Upper lobe of left lung (tissue), 4 donors: ENCODE results near the gene DHFR2.
A peak's percentile ranks its signal among the peaks of the same experiment; 100 is the strongest.

ENCODE experiments used
- CTCF ChIP-seq, 6 experiments: fragments of 450-650 bp in 4 of 6; fragments of 200-600 bp in 2 of 6; sonication (generic) in 2 of 6; IDR thresholded peaks; one replicate each; pipeline ENCODE4 v1.5.1; 2016 to 2019; ENCODE audit warnings: antibody characterized with exemption in 6 of 6
- POLR2A ChIP-seq, 4 donors: fragments of 450-650 bp; IDR thresholded peaks; one replicate each; pipeline ENCODE4 v1.5.1; 2016 to 2017; ENCODE audit warnings: antibody characterized with exemption in 4 of 4, mild to moderate bottlenecking in 2 of 4
- POLR2AphosphoS5 ChIP-seq, 2 donors: sonication (generic); formaldehyde crosslinking; IDR thresholded peaks; one replicate each; pipeline ENCODE4 v1.5.1; 2017; ENCODE audit warnings: antibody characterized with exemption in 2 of 2

GRCh38 chr3:94062513-94063404, at the start of gene DHFR2, which contains the start of gene NSUN3:
- TF ChIP-seq CTCF (IDR thresholded peaks at IDR 0.05) (no peak), POLR2AphosphoS5 (IDR thresholded peaks at IDR 0.05) (peak; percentile 42 to 84), POLR2A (IDR thresholded peaks at IDR 0.05) (peak in 2 of 4 donors; percentile 44 to 69)
